Stimulated activated CD8-positive, alpha-beta memory T cell treated with anti-CD3 and anti-CD28 coated beads, Interleukin-12 subunit alpha, Interleukin-12 subunit beta, amount 100 ng/mL, for 4 hours (primary cell): ENCODE results near the gene UBR7.

Experiments
- DNase-seq: peaks from one replicate; pipeline ENCODE4 v3.0.0-alpha.2; 2020; ENCODE audit warnings: low read depth

UBR7 gene

DNA sequence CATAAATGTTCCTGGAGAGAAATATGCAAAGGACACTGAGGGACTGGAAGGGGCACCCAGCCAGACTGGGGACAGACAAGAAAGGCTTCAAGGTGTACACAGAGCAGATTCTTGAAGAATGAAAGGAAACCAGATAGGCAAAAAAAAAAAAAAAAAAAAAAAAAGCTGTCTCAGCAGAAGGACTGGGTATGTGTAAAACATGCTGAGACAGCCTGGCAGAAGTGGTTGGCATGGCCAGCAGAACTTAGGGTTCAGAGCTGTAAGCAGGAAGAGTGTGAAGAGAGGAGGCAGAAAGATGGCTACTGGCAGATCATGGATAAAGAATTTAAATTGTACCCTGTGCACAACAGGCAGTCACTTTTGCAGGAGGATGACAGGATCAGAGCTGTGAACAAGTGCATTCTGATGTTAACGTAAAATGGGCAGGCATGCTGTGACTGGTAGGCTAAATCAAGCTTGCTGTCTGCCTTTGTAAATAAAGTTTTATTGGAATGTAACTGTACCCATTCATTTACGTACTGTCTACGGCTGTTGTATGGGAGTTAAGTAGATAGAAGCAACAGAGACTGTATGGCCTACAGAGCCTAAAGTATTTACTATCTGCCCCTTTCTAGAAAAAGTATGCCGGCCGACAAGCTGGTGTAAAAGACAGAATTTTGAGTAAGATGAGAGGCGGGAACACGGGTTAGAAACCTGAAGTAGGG, 42.2 kb downstream of the UBR7 start:
- DNase-seq, result no peak

DNA sequence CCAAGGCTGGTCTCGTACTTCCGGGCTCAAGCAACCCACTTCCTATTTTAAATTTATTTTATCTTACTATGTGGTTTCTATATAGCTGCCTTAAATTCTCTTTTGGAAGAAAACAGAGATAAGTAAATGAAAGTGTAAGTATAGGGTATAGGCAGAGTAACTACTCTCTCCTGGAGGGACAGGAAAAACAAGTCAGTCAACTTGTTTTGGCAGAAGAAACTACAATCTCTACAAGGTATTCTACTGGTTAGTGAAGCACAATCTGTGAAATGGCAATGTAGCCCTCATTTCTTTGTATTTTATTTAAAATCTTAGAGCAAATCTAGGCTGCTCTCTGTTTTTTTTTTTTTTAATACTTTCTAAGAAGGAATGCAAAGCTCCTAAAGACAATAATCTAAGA, 55.4 kb downstream of the UBR7 start:
- no peak for DNase-seq

DNA sequence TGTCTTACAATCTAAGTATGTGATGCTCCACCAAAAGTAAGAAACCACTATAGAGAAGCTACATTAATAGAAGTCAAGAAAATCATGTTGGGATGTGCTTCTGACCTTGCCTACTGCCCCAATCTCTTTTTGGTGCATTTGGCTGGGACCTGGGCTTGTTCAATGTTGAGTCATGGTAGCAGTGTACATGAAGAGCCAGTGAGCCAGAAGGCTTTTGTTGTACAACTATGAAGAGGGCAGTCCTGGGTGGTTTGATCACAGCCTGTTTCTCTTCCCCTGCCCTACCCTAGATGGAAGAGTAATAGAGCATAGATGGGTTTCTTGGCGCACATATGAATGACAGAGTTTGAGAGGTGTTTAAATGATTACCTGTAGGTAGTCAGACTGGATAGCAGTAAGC, 56.4 kb downstream of the UBR7 start:
- no peak for DNase-seq

DNA sequence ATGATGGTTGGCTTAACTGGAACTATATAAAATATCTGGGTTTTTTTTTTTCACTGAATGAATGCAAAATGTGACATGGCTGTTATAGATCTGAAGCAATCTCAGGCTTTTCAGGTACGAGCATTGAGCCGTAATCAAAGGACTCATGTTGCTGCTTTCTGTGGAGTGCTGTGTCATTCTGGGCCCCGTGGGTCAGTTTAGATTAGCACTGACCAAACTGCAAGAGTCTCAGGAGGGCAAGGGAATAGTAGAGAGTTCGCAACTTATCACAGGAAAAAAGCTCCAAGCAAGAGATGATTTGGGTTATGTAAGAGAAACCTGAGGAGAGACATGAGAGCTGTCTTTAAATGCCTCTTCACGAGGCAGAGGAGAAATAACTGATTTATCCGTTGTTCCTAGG, 59.1 kb downstream of the UBR7 start:
- no peak for DNase-seq

DNA sequence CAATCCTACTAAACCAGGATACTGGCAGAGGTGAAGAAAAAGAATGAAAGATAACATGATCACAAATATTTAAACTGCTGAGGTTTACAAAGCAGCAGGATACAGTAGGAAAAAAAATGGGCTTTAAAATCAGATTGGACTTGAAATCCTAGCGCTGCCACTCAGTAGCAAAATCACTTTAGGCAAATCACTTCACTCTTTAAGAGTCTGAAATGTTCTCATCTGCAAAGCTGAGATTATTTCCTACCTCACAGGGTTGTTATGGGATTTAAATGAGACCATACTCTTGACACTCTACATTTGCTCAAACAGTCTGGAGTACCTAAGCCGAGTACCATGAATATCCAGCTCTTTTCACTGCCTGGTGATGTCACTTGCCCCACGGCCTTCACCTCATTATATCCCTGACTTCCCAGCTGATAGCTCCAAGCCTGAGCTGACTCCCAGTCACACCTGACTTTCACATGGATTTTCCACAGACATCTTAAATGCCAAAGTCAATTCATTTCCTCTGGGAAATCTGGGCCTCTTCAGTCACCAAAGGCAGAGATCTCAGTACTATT, 60.2 kb downstream of the UBR7 start:
- DNase-seq, result no peak

- DNase-seq, result no peak
Measured at GRCh38 chr14:93268406-93268805, 61.4 kb downstream of the UBR7 start.

DNA sequence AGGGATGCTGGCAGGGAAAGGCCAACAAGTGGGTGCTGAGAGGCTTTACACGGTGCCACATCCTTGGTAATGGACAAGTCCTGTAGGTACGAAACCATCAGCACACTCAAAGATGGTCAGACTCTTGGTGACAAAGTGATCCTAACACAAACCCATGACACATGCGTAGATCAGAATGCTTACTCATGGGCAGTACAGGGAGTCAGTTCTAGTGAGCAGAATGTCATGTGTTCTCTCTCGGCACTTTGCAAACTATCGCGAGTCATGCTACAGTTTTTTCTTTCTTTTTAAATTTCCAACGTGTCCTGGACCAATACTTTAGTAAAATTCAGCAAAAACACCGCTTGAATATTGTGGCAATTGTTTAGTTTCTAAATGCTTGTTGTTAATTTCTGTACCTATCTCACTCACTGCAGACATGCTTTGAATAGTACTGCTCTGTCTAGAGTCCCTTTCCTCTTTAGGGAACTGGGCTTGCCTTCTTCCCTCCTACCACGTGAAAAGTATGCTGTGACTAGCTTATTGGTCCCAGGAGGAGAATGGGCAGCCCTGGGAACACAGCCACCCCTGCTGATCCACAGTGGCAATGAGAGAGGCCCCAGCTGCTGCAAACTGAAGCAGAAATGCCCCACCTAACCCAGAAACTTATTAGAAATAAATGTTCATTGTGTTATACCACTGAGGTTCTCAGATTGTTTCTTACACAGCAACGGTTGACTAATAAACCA, 62.4 kb downstream of the UBR7 start:
- DNase-seq, result no peak

DNA sequence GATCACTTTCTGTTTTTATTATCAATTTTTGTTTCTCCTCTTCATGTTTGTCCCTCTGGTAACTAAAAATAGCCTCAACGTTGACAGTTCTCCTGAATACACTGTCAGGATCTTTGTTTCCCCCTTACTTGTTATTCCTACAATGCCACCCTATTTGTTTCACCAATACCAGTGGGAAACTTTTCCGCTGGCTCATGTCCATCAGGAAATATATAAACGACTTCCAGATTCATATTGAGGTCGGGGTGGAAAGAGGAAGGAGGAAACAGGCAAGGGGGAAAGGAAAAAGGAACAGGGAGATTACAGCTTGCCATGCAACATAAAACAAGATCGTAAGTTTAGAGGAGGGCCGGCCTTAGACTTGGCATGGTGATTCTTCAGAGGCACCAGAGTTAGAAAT, 64.1 kb downstream of the UBR7 start:
- DNase-seq, result no peak

DNA sequence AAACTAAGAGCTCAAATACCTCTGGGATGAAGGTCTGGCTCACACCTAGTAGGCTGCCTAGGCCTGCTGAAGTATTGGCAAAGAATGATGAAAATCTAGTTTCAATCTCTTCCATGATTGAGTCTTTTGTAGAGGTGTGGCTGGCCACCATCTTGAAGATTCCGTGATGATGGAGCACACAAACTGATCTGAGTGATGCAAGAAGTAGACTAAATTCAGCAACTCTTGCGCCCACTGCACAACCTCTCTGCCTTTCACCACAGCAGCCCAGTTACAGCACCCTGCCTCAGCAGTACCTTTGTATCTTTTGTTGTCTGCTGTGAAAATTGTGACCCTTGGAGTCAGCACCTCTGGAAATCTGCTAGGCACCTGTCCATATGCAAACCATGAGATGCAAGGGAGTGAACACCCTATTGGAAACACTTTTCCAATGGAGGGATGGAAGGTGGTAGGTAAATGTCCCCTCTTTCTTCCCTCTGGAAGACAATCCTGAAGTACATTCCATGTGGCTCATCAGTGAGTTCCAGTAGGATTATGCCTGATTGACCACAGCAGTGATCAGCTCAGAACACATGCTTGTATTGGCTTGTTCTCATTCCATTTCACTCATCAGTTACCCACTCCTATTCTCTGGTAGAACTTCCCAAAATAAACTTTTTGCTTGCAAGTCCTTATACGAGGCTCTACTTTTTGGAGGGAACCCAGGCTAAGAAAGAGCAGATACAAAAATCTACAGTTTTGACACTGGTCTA, 67.2 kb downstream of the UBR7 start:
- DNase-seq, result no peak

- no peak for DNase-seq
Measured at GRCh38 chr14:93276031-93276716, 69.1 kb downstream of the UBR7 start.
